HUES48 (cell line): ENCODE results near the gene ABCD2.
"Not testable (repeated sequence)": the region's sequence is repeated elsewhere in the genome, so short reads cannot be mapped to it uniquely, and the experiment has no call there.

ENCODE experiments used
- H3K27ac ChIP-seq: one replicate; pipeline ENCODE4 v1.7.0; 2013; ENCODE audit warnings: low read depth, low read length, inconsistent platforms
- H3K27me3 ChIP-seq: 2 replicates; pipeline ENCODE4 v1.6.1; 2013; ENCODE audit warnings: mild to moderate bottlenecking, low read length; ENCODE audit not compliant: control insufficient read depth, insufficient read depth
- H3K36me3 ChIP-seq: 2 replicates; pipeline ENCODE4 v1.6.1; 2013; ENCODE audit warnings: low read length; ENCODE audit not compliant: control insufficient read depth, insufficient read depth
- H3K4me1 ChIP-seq: 2 replicates; pipeline ENCODE4 v1.6.1; 2013; ENCODE audit warnings: mild to moderate bottlenecking, low read length; ENCODE audit not compliant: control insufficient read depth, insufficient read depth
- H3K4me3 ChIP-seq: 2 replicates; pipeline ENCODE4 v1.5.1; 2013; ENCODE audit warnings: mild to moderate bottlenecking, low read depth, low read length
- H3K9ac ChIP-seq: 2 replicates; pipeline ENCODE4 v1.6.1; 2013; ENCODE audit warnings: mild to moderate bottlenecking, low read depth, low read length, moderate library complexity
- H3K9me3 ChIP-seq: 2 replicates; pipeline ENCODE4 v1.6.1; 2013; ENCODE audit warnings: low read length; ENCODE audit not compliant: control insufficient read depth, insufficient read depth

ABCD2 gene

DNA sequence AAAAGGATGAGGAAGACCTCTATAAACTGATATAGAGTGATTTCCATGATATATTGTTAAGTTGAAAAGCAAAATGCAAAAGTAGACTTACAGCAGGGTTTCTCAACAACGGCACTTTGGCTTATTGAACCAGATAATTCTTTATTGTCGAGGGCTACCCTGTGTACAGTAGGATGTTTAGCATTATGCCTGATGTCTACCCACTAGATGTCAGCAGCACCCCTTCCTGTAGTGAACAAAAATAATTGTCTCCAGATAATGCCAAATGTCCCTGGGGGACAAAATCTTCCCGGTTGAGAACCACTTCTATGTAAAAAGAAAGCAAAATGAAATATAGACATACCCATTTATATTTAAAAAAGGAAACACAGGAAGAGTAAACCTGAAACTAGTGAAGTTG, 32.4 kb downstream of the ABCD2 start:
- Histone ChIP-seq H3K4me1 (no peaks in the 10 kb centered on the region), H3K36me3 (no peaks in the 10 kb centered on the region), H3K9ac (no peak overlapping the region), H3K9me3 (no peaks in the 10 kb centered on the region), H3K4me3 (no peak overlapping the region), H3K27me3 (no peaks in the 10 kb centered on the region), H3K27ac (no peak overlapping the region)

DNA sequence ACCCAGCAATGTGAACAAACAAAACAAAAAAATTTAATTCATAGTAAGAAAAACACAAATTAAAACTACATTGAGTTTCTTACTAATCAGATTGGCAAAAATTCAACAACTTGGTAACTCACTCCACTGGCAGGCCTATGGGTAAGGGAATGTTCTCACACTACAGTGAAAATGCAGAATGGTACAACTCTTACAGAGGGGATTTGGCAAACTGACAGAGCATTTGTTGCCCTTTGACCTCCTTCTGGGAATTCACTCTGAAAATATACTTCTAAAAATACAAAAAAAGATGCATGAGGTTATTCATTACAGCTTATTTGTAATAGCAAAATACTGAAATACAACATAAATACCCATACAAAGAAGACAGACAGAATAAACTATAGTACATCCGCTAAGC, 32.8 kb downstream of the ABCD2 start:
- no peaks in the 10 kb centered on the region for H3K9me3 ChIP-seq
- H3K4me3 ChIP-seq: no peak overlapping the region
- no peak overlapping the region for H3K9ac ChIP-seq

DNA sequence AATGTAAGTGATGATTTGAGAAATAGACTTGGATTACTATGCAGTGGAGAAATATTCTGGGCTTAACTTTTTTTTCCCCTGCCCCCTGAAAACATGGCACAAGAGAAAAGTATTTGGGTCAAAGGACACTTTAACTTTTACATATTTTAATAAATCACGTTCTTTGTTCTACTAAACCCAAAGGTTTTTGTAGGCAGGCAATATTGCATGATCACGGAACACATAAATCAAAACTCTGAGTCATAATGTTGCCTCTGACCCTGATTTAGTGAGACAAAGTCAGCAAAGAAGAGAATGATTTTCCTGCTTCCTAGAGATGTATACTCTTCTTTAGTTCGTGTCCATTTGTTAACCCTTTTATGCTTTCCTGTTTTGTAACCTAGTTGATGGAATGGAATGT, 38.0 kb downstream of the ABCD2 start:
- no peaks in the 10 kb centered on the region for H3K36me3 ChIP-seq
- H3K27ac ChIP-seq: no peak overlapping the region
- H3K4me3 ChIP-seq: no peak overlapping the region
- H3K9me3 ChIP-seq: no peaks in the 10 kb centered on the region
- no peak overlapping the region for H3K9ac ChIP-seq
- no peaks in the 10 kb centered on the region for H3K4me1 ChIP-seq
- no peaks in the 10 kb centered on the region for H3K27me3 ChIP-seq

More for the DNA sequence above, 32.8 kb downstream of the ABCD2 start:
- no peaks in the 10 kb centered on the region for H3K27me3 ChIP-seq
- H3K27ac ChIP-seq: no peak overlapping the region
- H3K36me3 ChIP-seq: no peaks in the 10 kb centered on the region
- no peaks in the 10 kb centered on the region for H3K4me1 ChIP-seq

DNA sequence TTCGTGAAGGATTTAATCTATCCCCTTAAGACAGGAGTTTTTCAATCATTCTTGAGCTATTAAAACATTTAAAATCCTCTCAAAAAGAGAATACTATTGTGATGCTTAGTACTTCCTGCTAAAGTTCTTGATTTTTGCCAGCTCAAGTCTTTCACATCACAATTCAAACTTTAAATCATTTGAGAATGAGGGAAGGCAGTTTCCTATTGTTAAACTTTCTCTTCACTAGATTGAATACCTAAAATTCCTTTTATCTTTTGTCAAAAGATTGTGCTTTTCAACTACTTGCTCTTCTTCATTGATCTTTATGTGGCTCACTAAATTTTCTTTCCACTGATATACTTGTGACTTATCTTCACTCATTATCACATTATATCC, 44.1 kb downstream of the ABCD2 start:
- H3K9me3 ChIP-seq: no peaks in the 10 kb centered on the region
- H3K36me3 ChIP-seq: no peaks in the 10 kb centered on the region
- peaks cover 24% of the 10 kb centered on the region for H3K4me1 ChIP-seq
- no peak overlapping the region for H3K9ac ChIP-seq
- H3K4me3 ChIP-seq: no peak overlapping the region
- H3K27me3 ChIP-seq: no peaks in the 10 kb centered on the region
- peak overlapping the region; percentile 68 for H3K27ac ChIP-seq

DNA sequence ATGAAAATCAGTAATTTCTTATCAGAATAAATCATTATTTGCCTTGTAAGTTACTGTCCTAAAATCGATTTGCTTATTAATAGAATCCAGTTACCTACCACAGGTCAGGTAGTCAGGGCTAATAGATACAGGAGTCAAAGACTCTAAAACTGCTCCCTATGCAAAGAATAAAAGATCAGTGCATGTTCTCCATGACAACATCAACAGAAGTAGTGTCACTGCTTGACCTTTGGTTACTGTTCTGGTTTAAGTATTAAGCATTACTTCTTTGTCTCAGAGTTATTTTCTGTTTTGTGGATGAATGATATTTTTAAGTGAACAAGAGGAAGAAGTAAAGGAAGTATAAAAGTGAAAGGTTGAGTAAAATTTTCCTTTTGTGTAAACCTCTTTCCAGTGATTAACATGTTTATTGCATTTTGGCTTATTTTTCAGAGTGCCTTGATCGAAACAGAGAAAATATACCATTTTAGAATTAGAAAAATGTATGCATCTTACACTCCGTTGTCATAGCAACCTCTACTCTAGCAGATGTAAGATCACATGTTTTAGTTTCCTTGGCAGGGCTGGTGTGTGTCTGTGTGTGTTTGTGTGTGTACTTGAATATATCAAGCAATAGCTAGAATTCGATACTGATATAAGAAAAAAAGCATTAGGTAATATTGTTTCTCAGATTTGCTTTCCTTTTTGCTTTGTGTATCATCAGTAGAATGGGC, 44.7 kb downstream of the ABCD2 start:
- Histone ChIP-seq H3K4me3 (no peak overlapping the region), H3K4me1 (peaks cover 24% of the 10 kb centered on the region), H3K36me3 (no peaks in the 10 kb centered on the region), H3K27ac (peak overlapping the region; percentile 68), H3K9ac (no peak overlapping the region), H3K27me3 (no peaks in the 10 kb centered on the region), H3K9me3 (peaks cover 3% of the 10 kb centered on the region)

DNA sequence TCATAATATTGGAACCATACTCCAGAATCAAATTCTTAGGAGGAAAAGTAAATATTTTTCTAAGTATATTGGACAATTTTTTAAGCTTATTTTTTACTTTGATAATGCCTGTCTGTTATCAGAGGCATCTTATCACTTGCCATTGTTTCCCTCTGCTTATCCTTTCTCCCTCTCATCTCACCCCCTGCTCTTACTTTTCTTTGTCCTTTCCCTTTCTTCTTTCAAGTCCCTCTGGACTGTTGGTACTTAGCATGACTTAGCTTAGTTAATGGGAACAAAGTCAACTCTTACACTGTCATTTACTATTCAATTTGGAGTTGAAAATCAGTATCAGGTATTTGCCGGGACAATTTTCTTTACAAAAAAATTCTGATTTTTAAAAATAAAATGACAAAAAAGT, 45.2 kb downstream of the ABCD2 start:
- H3K9ac ChIP-seq: no peak overlapping the region
- no peak overlapping the region for H3K4me3 ChIP-seq
- no peaks in the 10 kb centered on the region for H3K36me3 ChIP-seq
- peak overlapping the region; percentile 68 for H3K27ac ChIP-seq
- peaks cover 9% of the 10 kb centered on the region for H3K9me3 ChIP-seq
- peaks cover 24% of the 10 kb centered on the region for H3K4me1 ChIP-seq
- no peaks in the 10 kb centered on the region for H3K27me3 ChIP-seq

DNA sequence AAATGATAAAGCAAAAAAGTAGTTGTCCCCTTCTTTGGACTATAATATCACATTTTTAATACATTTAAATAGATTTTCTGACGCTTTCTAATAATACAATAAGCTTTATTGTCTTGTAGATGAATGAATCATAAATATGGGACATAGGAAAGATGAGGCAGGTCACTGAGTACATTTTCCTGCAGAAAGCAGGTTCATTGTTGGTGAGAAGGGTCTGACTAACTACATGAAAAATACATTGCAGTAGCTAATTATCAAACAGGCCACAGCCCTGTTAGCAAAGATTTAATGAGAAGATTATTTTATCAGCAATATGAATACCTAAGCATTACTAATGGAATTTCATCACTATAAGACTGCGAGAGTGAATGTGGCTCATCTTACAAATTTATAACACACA, 45.6 kb downstream of the ABCD2 start:
- Histone ChIP-seq H3K4me3 (no peak overlapping the region), H3K36me3 (no peaks in the 10 kb centered on the region), H3K27me3 (no peaks in the 10 kb centered on the region), H3K9ac (no peak overlapping the region), H3K9me3 (peaks cover 13% of the 10 kb centered on the region), H3K27ac (no peak overlapping the region), H3K4me1 (peaks cover 24% of the 10 kb centered on the region)

DNA sequence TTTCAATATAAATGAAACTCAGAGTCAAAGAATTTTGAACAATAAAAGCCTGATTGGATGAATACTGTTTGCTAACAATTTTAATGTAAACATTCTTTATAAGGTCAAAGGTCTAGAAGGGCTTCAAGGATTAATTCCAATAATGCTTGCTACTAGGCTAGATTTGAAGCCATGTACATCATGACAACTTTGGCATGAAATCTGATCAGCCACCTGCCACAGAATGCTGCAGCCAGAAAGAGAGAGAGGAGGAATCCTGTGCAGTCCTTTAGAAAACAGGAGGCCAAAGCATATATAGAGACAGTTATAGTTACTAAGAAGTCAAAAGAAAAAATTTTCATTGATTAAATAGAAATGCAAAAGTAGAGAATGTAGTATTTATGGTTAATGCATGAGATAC, 47.1 kb downstream of the ABCD2 start:
- Histone ChIP-seq H3K27ac (no peak overlapping the region), H3K9ac (no peak overlapping the region), H3K4me3 (no peak overlapping the region), H3K36me3 (no peaks in the 10 kb centered on the region), H3K4me1 (peaks cover 24% of the 10 kb centered on the region), H3K27me3 (no peaks in the 10 kb centered on the region), H3K9me3 (peaks cover 17% of the 10 kb centered on the region)

DNA sequence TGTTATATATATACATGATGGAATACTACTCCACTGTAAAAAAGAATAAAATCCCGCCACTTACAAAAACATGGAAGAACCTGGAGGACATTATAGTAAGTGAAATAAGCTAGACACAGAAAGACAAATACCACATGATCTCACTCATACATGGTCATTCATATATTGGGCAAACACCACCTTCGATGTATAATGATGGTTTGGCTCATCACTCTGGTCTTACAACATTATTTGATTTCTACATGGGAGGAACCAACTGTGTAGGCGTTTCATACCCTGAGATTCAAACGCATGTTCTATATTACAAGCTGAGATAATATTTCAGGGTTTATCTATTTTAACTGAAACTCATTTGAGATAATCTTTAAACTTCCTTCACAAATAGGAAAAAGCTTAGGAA, 48.3 kb downstream of the ABCD2 start:
- H3K27me3 ChIP-seq: no peaks in the 10 kb centered on the region
- peaks cover 17% of the 10 kb centered on the region for H3K9me3 ChIP-seq
- H3K27ac ChIP-seq: no peak overlapping the region
- peaks cover 24% of the 10 kb centered on the region for H3K4me1 ChIP-seq
- H3K9ac ChIP-seq: no peak overlapping the region
- H3K36me3 ChIP-seq: no peaks in the 10 kb centered on the region
- no peak overlapping the region for H3K4me3 ChIP-seq

DNA sequence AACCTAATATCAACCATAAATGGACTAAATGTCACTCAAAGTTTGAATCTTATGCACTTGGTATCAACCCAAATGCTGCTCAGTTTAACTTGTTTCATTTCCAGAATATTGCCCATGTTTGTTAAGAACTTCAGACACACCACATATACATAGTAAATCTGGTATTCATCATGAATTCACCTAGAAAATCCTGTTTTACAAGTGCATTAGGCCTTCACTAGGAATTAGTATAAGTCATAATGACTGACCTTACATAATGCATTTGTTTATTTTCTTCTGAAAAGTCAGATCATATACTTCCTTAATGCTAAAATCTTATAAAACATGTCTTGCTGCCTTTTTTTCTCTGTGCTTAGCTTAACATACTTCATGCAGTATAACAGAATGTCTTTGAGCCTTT, 66.1 kb downstream of the ABCD2 start:
- no peak overlapping the region for H3K9ac ChIP-seq
- H3K27ac ChIP-seq: no peak overlapping the region
- no peaks in the 10 kb centered on the region for H3K36me3 ChIP-seq
- H3K27me3 ChIP-seq: no peaks in the 10 kb centered on the region
- peaks cover 9% of the 10 kb centered on the region for H3K9me3 ChIP-seq
- H3K4me1 ChIP-seq: no peaks in the 10 kb centered on the region
- H3K4me3 ChIP-seq: no peak overlapping the region

DNA sequence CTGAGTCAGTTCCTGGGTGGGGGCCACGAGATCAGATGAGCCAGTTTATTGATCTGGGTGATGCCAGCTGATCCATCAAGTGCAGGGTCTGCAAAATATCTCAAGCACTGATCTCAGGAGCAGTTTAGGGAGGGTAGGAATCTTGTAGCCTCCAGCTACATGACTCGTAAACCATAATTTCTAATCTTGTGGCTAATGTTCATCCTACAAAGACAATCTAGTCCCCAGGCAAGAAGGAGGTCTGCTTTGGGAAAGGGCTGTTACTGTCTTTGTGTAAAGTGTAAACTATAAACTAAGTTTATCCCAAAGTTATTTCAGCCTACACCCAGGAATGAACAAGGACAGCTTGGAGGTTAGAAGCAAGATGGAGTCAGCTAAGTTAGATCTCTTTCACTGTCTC, 75.4 kb downstream of the ABCD2 start:
- not testable (repeated sequence) for H3K4me3 ChIP-seq, H3K27me3 ChIP-seq, H3K27ac ChIP-seq

More for the DNA sequence above, 75.4 kb downstream of the ABCD2 start:
- H3K36me3 ChIP-seq, H3K4me1 ChIP-seq, H3K9me3 ChIP-seq, H3K9ac ChIP-seq: not testable (repeated sequence)
